ENCODE data around the gene PTPRD. TPM values are rescaled to one million over a fixed set of nuclear protein-coding genes. Genes with fewer than 3 reads are reported as not detected.
"Not testable (repeated sequence)": the region's sequence is repeated elsewhere in the genome, so short reads cannot be mapped to it uniquely, and the experiment has no call there.

The PTPRD gene
- total RNA-seq, 1 experiment from 2014 or later = 32.5 TPM

DNA sequence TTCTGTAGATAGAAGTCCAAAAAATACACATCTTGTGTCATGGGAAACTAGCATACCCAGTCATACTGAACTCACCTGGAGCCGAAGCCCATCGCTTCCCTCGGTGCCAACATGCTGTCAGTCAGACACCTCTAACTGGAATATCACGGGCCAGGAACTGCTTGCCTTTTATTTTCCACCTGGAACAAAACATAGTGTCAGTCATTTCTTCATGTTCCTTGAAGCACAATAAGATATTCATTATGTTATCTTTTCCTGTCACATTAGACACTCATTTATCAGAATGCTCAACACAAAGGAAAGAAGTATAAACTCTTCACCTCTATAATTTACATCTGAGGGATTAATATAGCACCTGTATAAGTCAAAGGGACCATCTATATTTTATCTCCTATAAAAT is 674.4 kb downstream of the PTPRD start:
- no peak overlapping the region for H3K4me3 Mint-ChIP-seq
- Histone ChIP-seq H3K27ac (ENCODE audit: insufficient read length, low read depth, low read length) (no peak overlapping the region), H4K20me1 (ENCODE audit: control insufficient read depth, insufficient read depth, insufficient read length) (no peaks in the 10 kb centered on the region), H3K14ac (ENCODE audit: insufficient read depth, low read length) (no peak overlapping the region), H3K4me2 (ENCODE audit: insufficient read depth, insufficient read length, low read length) (no peak overlapping the region), H3K23me2 (ENCODE audit: insufficient read length, low read depth, low read length, poor library complexity, severe bottlenecking) (no peaks in the 10 kb centered on the region), H3K79me1 (ENCODE audit: insufficient read depth, low read depth, low read length, poor library complexity, severe bottlenecking) (no peaks in the 10 kb centered on the region), H3K56ac (ENCODE audit: insufficient read length, low read depth, low read length) (no peak overlapping the region), H2BK120ac (ENCODE audit: low read depth, low read length, poor library complexity, severe bottlenecking) (no peak overlapping the region), H3K18ac (ENCODE audit: insufficient read length, low read depth, low read length) (no peak overlapping the region), H3K23ac (ENCODE audit: insufficient read length, low read depth, low read length) (no peak overlapping the region), H2AK5ac (ENCODE audit: insufficient read length, low read length) (no peak overlapping the region), H3K27me3 (ENCODE audit: insufficient read depth, low read length) (no peaks in the 10 kb centered on the region), H3K4ac (ENCODE audit: low read depth, low read length) (no peak overlapping the region), H2BK20ac (ENCODE audit: low read depth, low read length, poor library complexity, severe bottlenecking) (no peak overlapping the region), H4K91ac (ENCODE audit: insufficient read length, low read depth, low read length) (no peak overlapping the region), H3K9me3 (ENCODE audit: control insufficient read depth, low read depth, low read length) (no peaks in the 10 kb centered on the region), H3K79me2 (ENCODE audit: insufficient read depth, low read length) (no peaks in the 10 kb centered on the region), H4K5ac (ENCODE audit: insufficient read length, low read depth, low read length) (no peak overlapping the region), H4K8ac (replicated peaks; ENCODE audit: insufficient read length, low read depth, low read length) (no peak overlapping the region), H2BK12ac (ENCODE audit: insufficient read length, low read depth, low read length) (no peak overlapping the region), H2AFZ (ENCODE audit: low read length) (no peak overlapping the region), H3K4me1 (ENCODE audit: insufficient read depth, low read length) (no peaks in the 10 kb centered on the region), H3K9ac (ENCODE audit: extremely low read depth, insufficient read length, low read length) (no peak overlapping the region), H2BK5ac (ENCODE audit: insufficient read length, low read length) (no peak overlapping the region), H2BK15ac (ENCODE audit: low read depth, low read length) (no peak overlapping the region), H3T11ph (ENCODE audit: low read length) (no peak overlapping the region)
- H3K27me3 Mint-ChIP-seq (ENCODE audit: low read depth) = no peaks in the 10 kb centered on the region
- no peak for DNase-seq
- TF ChIP-seq, protein P1, sequence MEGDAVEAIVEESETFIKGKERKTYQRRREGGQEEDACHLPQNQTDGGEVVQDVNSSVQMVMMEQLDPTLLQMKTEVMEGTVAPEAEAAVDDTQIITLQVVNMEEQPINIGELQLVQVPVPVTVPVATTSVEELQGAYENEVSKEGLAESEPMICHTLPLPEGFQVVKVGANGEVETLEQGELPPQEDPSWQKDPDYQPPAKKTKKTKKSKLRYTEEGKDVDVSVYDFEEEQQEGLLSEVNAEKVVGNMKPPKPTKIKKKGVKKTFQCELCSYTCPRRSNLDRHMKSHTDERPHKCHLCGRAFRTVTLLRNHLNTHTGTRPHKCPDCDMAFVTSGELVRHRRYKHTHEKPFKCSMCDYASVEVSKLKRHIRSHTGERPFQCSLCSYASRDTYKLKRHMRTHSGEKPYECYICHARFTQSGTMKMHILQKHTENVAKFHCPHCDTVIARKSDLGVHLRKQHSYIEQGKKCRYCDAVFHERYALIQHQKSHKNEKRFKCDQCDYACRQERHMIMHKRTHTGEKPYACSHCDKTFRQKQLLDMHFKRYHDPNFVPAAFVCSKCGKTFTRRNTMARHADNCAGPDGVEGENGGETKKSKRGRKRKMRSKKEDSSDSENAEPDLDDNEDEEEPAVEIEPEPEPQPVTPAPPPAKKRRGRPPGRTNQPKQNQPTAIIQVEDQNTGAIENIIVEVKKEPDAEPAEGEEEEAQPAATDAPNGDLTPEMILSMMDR (conservative IDR thresholded peaks at IDR 0.05) = no peak
- no CpG with 5 or more reads among the region's 4 CpGs for WGBS (ENCODE audit: extremely low coverage, insufficient read length, low lambda C conversion rate)
- H3K27ac Mint-ChIP-seq = no peak overlapping the region
- H3K9me3 Mint-ChIP-seq = no peaks in the 10 kb centered on the region; a peak in 1 of 5 replicates
- no peaks in the 10 kb centered on the region for H3K36me3 Mint-ChIP-seq (ENCODE audit: insufficient read depth in 1 of 3, low read depth in 3 of 3)
- peaks cover 0 to 3% of the 10 kb centered on the region in 2 experiments; a peak in 1 of 4 replicates for H3K4me1 Mint-ChIP-seq

DNA sequence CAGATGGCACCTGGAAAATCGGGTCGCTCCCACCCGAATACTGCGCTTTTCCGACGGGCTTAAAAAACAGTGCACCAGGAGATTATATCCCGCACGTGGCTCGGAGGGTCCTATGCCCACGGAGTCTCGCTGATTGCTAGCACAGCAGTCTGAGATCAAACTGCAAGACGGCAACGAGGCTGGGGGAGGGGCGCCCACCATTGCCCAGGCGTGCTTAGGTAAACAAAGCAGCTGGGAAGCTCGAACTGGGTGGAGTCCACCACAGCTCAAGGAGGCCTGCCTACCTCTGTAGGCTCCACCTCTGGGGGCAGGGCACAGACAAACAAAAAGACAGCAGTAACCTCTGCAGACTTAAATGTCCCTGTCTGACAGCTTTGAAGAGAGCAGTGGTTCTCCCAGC is 681.3 kb downstream of the PTPRD start:
- not testable (repeated sequence) for H2AK5ac ChIP-seq (ENCODE audit: insufficient read length, low read length); H3K4me3 Mint-ChIP-seq; H3K18ac ChIP-seq (ENCODE audit: insufficient read length, low read depth, low read length); H4K5ac ChIP-seq (ENCODE audit: insufficient read length, low read depth, low read length); H3K23me2 ChIP-seq (ENCODE audit: insufficient read length, low read depth, low read length, poor library complexity, severe bottlenecking); H3K27me3 ChIP-seq (ENCODE audit: insufficient read depth, low read length); H2BK15ac ChIP-seq (ENCODE audit: low read depth, low read length); H2BK12ac ChIP-seq (ENCODE audit: insufficient read length, low read depth, low read length); H4K20me1 ChIP-seq (ENCODE audit: control insufficient read depth, insufficient read depth, insufficient read length); H3K4me1 ChIP-seq (ENCODE audit: insufficient read depth, low read length); H4K91ac ChIP-seq (ENCODE audit: insufficient read length, low read depth, low read length); H3K27ac ChIP-seq (ENCODE audit: insufficient read length, low read depth, low read length); H3K9me3 ChIP-seq (ENCODE audit: control insufficient read depth, low read depth, low read length); H3K14ac ChIP-seq (ENCODE audit: insufficient read depth, low read length); DNase-seq; H3K27ac Mint-ChIP-seq; H3K4ac ChIP-seq (ENCODE audit: low read depth, low read length); H3K9me3 Mint-ChIP-seq; H3K79me2 ChIP-seq (ENCODE audit: insufficient read depth, low read length); H3K9ac ChIP-seq (ENCODE audit: extremely low read depth, insufficient read length, low read length); H3K4me2 ChIP-seq (ENCODE audit: insufficient read depth, insufficient read length, low read length); H2BK20ac ChIP-seq (ENCODE audit: low read depth, low read length, poor library complexity, severe bottlenecking); H2BK5ac ChIP-seq (ENCODE audit: insufficient read length, low read length); H3K4me1 Mint-ChIP-seq; H3K79me1 ChIP-seq (ENCODE audit: insufficient read depth, low read depth, low read length, poor library complexity, severe bottlenecking); H3K27me3 Mint-ChIP-seq (ENCODE audit: low read depth); H4K8ac ChIP-seq (replicated peaks; ENCODE audit: insufficient read length, low read depth, low read length); H3K36me3 Mint-ChIP-seq (ENCODE audit: insufficient read depth in 1 of 3, low read depth in 3 of 3); H2BK120ac ChIP-seq (ENCODE audit: low read depth, low read length, poor library complexity, severe bottlenecking); H2AFZ ChIP-seq (ENCODE audit: low read length); H3K23ac ChIP-seq (ENCODE audit: insufficient read length, low read depth, low read length); H3K56ac ChIP-seq (ENCODE audit: insufficient read length, low read depth, low read length); H3T11ph ChIP-seq (ENCODE audit: low read length)
- WGBS (ENCODE audit: extremely low coverage, insufficient read length, low lambda C conversion rate) = no CpG with 5 or more reads among the region's 16 CpGs

Measured in H9 (cell line).